A673 (cell line): Measurements from ENCODE around the gene EPN1.

Experiments used
- EZH2 ChIP-seq: fragments of 200-600 bp; sonication (generic); IDR thresholded peaks from 2 replicates; pipeline ENCODE4 v1.6.1; 2017; ENCODE audit warnings: borderline replicate concordance, low read depth, mild to moderate bottlenecking, mixed read lengths, antibody characterized with exemption, low read length; ENCODE audit not compliant: poor library complexity, severe bottlenecking
- TF ChIP-seq, protein P1 (sequence below): fragments of 300-800, 200-600 bp; sonication (generic); conservative IDR thresholded peaks from 2 replicates; pipeline ENCODE4 v1.5.1; 2017; ENCODE audit warnings: low read depth, mild to moderate bottlenecking, antibody characterized with exemption, low read length, moderate library complexity, mixed read lengths

DNA sequence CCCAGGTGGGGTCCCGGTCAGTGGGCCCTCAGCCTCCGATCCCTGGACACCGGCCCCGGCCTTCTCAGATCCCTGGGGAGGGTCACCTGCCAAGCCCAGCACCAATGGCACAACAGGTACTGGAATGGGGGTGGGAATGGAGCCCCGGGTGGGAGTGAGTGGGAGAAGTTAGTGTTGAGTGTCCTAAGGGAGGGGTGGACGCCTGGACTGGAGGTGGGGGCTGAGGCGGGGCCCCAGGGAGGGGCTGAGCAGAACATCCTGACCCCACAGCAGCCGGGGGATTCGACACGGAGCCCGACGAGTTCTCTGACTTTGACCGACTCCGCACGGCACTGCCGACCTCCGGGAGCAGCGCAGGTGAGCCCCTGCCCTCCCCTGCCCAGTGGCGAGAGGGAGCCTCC, 17.7 kb downstream of the EPN1 start:
- TF ChIP-seq, protein P1, sequence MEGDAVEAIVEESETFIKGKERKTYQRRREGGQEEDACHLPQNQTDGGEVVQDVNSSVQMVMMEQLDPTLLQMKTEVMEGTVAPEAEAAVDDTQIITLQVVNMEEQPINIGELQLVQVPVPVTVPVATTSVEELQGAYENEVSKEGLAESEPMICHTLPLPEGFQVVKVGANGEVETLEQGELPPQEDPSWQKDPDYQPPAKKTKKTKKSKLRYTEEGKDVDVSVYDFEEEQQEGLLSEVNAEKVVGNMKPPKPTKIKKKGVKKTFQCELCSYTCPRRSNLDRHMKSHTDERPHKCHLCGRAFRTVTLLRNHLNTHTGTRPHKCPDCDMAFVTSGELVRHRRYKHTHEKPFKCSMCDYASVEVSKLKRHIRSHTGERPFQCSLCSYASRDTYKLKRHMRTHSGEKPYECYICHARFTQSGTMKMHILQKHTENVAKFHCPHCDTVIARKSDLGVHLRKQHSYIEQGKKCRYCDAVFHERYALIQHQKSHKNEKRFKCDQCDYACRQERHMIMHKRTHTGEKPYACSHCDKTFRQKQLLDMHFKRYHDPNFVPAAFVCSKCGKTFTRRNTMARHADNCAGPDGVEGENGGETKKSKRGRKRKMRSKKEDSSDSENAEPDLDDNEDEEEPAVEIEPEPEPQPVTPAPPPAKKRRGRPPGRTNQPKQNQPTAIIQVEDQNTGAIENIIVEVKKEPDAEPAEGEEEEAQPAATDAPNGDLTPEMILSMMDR, result no peak
- TF ChIP-seq EZH2, result no peak
